MM.1S (cell line): ENCODE data around the gene MYMK.

Source experiments
- DNase-seq: peaks from one replicate; pipeline ENCODE4 v3.0.0-alpha.2; 2015
- H2AFZ ChIP-seq: fragments of 300-600 bp; sonication (generic); 2 replicates; pipeline ENCODE4 v1.6.0; 2016; ENCODE audit warnings: antibody characterized with exemption, low read length
- H3F3A ChIP-seq: fragments of 300-600 bp; sonication (generic); 2 replicates; pipeline ENCODE4 v1.6.1; 2016; ENCODE audit warnings: mild to moderate bottlenecking, antibody characterized with exemption, low read length, moderate library complexity, mixed read lengths; ENCODE audit not compliant: insufficient read depth
- H3K27ac ChIP-seq: fragments of 300-600 bp; sonication (generic); 2 replicates; pipeline ENCODE4 v1.5.1; 2016; ENCODE audit warnings: mild to moderate bottlenecking, low read length
- H3K27me3 ChIP-seq: fragments of 300-600 bp; sonication (generic); replicated peaks from 2 replicates; pipeline ENCODE4 v1.6.0; 2016; ENCODE audit warnings: low read length; ENCODE audit not compliant: insufficient read depth
- H3K36me3 ChIP-seq: fragments of 300-600 bp; sonication (generic); replicated peaks from 2 replicates; pipeline ENCODE4 v1.6.1; 2016; ENCODE audit warnings: mild to moderate bottlenecking, low read length, mixed read lengths; ENCODE audit not compliant: insufficient read depth
- H3K4me1 ChIP-seq: fragments of 300-600 bp; sonication (generic); 2 replicates; pipeline ENCODE4 v1.6.1; 2016; ENCODE audit warnings: low read length, mixed read lengths
- H3K4me2 ChIP-seq: fragments of 300-600 bp; sonication (generic); 2 replicates; pipeline ENCODE4 v1.6.0; 2016; ENCODE audit warnings: low read depth, low read length
- H3K4me3 ChIP-seq: fragments of 300-600 bp; sonication (generic); 2 replicates; pipeline ENCODE4 v1.5.1; 2016; ENCODE audit warnings: low read length, mixed read lengths
- H3K79me2 ChIP-seq: fragments of 300-600 bp; sonication (generic); 2 replicates; pipeline ENCODE4 v1.6.1; 2016; ENCODE audit warnings: mixed run types, low read length, mixed read lengths
- H3K9ac ChIP-seq: fragments of 300-600 bp; sonication (generic); 2 replicates; pipeline ENCODE4 v1.6.1; 2016; ENCODE audit warnings: low read length, mixed read lengths
- H3K9me2 ChIP-seq: fragments of 300-600 bp; sonication (generic); replicated peaks from 2 replicates; pipeline ENCODE4 v1.6.1; 2016; ENCODE audit warnings: mild to moderate bottlenecking, low read length, mixed read lengths; ENCODE audit not compliant: insufficient read depth
- H3K9me3 ChIP-seq: fragments of 300-600 bp; sonication (generic); replicated peaks from 2 replicates; pipeline ENCODE4 v1.6.1; 2016; ENCODE audit warnings: mild to moderate bottlenecking, low read length, mixed read lengths; ENCODE audit not compliant: insufficient read depth
- H4K20me1 ChIP-seq: fragments of 300-600 bp; sonication (generic); 2 replicates; pipeline ENCODE4 v1.6.1; 2016; ENCODE audit warnings: mild to moderate bottlenecking, low read length, moderate library complexity, mixed read lengths; ENCODE audit not compliant: insufficient read depth
- CTCF ChIP-seq: fragments of 300-600 bp; sonication (generic); IDR thresholded peaks from 2 replicates; pipeline ENCODE4 v1.5.1; 2016; ENCODE audit warnings: antibody characterized with exemption, low read length, mixed read lengths
- EZH2 ChIP-seq: fragments of 300-600 bp; sonication (generic); optimal IDR thresholded peaks from 2 replicates; pipeline ENCODE3; 2017; ENCODE audit warnings: low read depth, mild to moderate bottlenecking, antibody characterized with exemption, low read length, mixed read lengths
- EZH2phosphoT487 ChIP-seq: fragments of 300-600 bp; sonication (generic); IDR thresholded peaks from 2 replicates; pipeline ENCODE4 v1.6.1; 2018; ENCODE audit warnings: antibody characterized with exemption, low read length

MYMK gene

GRCh38 chr9:133521122-133522072 lies 3.4 kb downstream of the MYMK start:
- Histone ChIP-seq H3K9me3 (no peaks in the 10 kb centered on the region), H3F3A (no peaks in the 10 kb centered on the region), H3K4me1 (no peaks in the 10 kb centered on the region), H3K9me2 (no peaks in the 10 kb centered on the region), H3K27ac (no peak overlapping the region), H3K27me3 (peaks cover 94% of the 10 kb centered on the region), H3K9ac (no peak overlapping the region), H3K4me3 (no peak overlapping the region), H3K79me2 (no peaks in the 10 kb centered on the region), H2AFZ (no peak overlapping the region), H3K36me3 (no peaks in the 10 kb centered on the region), H3K4me2 (no peak overlapping the region), H4K20me1 (no peaks in the 10 kb centered on the region)
- TF ChIP-seq EZH2phosphoT487 (no peak), CTCF (no peak), EZH2 (no peak)
- DNase-seq = no peak

- no peak overlapping the region for H3K9ac ChIP-seq
- no peak overlapping the region for H2AFZ ChIP-seq
- H3F3A ChIP-seq = no peaks in the 10 kb centered on the region
- H3K27me3 ChIP-seq = peaks cover 95% of the 10 kb centered on the region
- no peaks in the 10 kb centered on the region for H3K4me1 ChIP-seq
- no peak overlapping the region for H3K27ac ChIP-seq
- no peak overlapping the region for H3K4me3 ChIP-seq
- no peaks in the 10 kb centered on the region for H3K9me2 ChIP-seq
- no peak for DNase-seq
- no peaks in the 10 kb centered on the region for H3K36me3 ChIP-seq
- H3K4me2 ChIP-seq = no peak overlapping the region
- TF ChIP-seq EZH2phosphoT487 (no peak), EZH2 (no peak), CTCF (no peak)
- no peaks in the 10 kb centered on the region for H3K9me3 ChIP-seq
- no peaks in the 10 kb centered on the region for H4K20me1 ChIP-seq
- H3K79me2 ChIP-seq = no peaks in the 10 kb centered on the region
These were observed 4.5 kb downstream of the MYMK start for GRCh38 chr9:133520121-133520835.

- TF ChIP-seq EZH2phosphoT487 = no peak
- no peak for TF ChIP-seq CTCF
- no peak for TF ChIP-seq EZH2
- Histone ChIP-seq H3K4me3 (no peak overlapping the region), H3K27ac (no peak overlapping the region), H3K27me3 (peaks cover 97% of the 10 kb centered on the region), H3K4me1 (no peaks in the 10 kb centered on the region), H3K9me3 (no peaks in the 10 kb centered on the region), H2AFZ (no peak overlapping the region), H3K79me2 (no peaks in the 10 kb centered on the region), H3K36me3 (no peaks in the 10 kb centered on the region), H3K9me2 (no peaks in the 10 kb centered on the region), H3K4me2 (no peak overlapping the region), H3K9ac (no peak overlapping the region), H4K20me1 (no peaks in the 10 kb centered on the region), H3F3A (no peaks in the 10 kb centered on the region)
- no peak for DNase-seq
These were observed 5.1 kb downstream of the MYMK start for GRCh38 chr9:133519693-133520092.
